ENCODE measurements around the gene ZFYVE28.

Gene ZFYVE28

DNA sequence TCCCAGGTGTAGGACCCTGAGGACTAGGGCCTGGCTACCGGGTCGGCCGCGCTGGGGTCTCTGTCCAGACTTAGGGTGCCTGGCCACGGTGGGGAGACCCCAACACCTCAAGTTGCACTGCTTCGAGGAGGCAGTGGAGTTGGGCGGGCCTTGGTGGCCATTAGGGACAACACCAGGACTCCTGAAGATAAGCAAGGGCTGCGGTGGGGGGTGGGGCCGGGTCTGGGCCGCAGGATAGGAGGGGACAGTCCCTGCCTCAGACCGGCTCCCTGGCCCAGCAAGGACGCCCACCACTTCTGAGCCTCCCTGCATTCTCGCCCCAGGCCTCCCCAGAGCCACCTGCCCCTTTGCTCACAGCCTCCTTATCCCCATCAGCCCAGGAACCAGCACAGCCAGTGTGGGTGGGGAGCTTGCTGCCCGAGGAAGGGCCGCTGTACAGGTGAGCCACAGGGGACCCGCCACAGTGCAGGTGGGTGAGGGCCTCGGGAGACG lies 151.1 kb downstream of the ZFYVE28 start:
- peaks cover 5 to 6% of the 10 kb centered on the region in 2 donors for H3K4me1 ChIP-seq (ENCODE audit: control insufficient read depth in 2 of 2, insufficient read depth in 2 of 2, low read length in 2 of 2)
- no peaks in the 10 kb centered on the region for H3K9me3 ChIP-seq (ENCODE audit: control insufficient read depth in 2 of 2, low read length in 2 of 2)
- H3K36me3 ChIP-seq (ENCODE audit: control insufficient read depth in 2 of 2, insufficient read depth in 2 of 2, low read length in 2 of 2), result peaks cover 0 to 2% of the 10 kb centered on the region in 2 donors
- H3K27me3 ChIP-seq (ENCODE audit: control insufficient read depth in 2 of 2, insufficient read depth in 2 of 2, low read length in 2 of 2), result no peaks in the 10 kb centered on the region
- H3K27ac ChIP-seq (ENCODE audit: low read depth in 2 of 2, low read length in 2 of 2), result no peak overlapping the region
- no peak overlapping the region for H3K9ac ChIP-seq (ENCODE audit: low read depth in 1 of 2, low read length in 2 of 2)
- H3K4me3 ChIP-seq (ENCODE audit: low read length in 2 of 2), result no peak overlapping the region

DNA sequence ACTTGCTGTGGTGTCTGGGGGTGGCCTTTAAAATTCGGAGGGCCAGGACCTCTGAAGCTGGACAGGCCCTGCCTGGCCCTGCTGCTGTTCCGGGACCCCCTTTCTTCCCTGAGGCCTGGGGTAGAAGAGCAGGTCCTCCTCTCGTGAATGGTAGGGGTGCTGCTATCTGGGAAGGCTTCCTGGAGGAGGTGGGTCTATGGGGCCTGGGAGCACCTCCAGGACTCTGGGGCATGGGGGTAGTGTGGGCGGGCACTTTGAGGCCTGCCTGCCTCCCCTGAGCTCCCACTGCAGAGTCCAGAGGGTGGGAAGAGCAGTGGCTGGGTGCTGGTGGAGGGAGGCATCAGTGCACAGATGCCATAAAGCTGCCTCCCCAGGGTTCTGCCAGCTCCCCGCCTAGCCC lies 151.6 kb downstream of the ZFYVE28 start:
- Histone ChIP-seq H3K36me3 (ENCODE audit: control insufficient read depth in 2 of 2, insufficient read depth in 2 of 2, low read length in 2 of 2) (no peaks in the 10 kb centered on the region), H3K27ac (ENCODE audit: low read depth in 2 of 2, low read length in 2 of 2) (no peak overlapping the region), H3K4me1 (ENCODE audit: control insufficient read depth in 2 of 2, insufficient read depth in 2 of 2, low read length in 2 of 2) (peaks cover 5 to 6% of the 10 kb centered on the region in 2 donors), H3K4me3 (ENCODE audit: low read length in 2 of 2) (no peak overlapping the region), H3K27me3 (ENCODE audit: control insufficient read depth in 2 of 2, insufficient read depth in 2 of 2, low read length in 2 of 2) (no peaks in the 10 kb centered on the region), H3K9ac (ENCODE audit: low read depth in 1 of 2, low read length in 2 of 2) (no peak overlapping the region), H3K9me3 (ENCODE audit: control insufficient read depth in 2 of 2, low read length in 2 of 2) (no peaks in the 10 kb centered on the region)

DNA sequence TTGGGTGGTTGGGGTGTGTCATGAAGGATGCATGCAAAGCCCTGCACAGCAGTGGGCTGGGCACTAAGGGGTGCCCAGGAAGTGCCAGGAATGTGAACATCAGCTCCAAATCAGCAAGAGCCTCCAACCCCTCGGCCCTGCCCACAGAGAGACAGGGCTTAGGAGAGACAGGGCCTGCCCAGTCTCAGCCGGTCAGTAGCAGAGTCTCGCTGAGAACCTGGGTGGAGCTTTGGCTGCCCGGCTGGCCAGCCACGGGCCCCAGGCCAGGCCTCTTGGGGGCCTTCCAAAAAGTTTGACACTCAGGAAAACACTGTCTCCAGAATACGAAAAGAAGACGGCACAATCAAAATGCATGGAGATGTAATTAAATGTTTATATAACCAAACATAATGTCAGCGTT lies 152.3 kb downstream of the ZFYVE28 start:
- peaks cover 5 to 6% of the 10 kb centered on the region in 2 donors for H3K4me1 ChIP-seq (ENCODE audit: control insufficient read depth in 2 of 2, insufficient read depth in 2 of 2, low read length in 2 of 2)
- H3K36me3 ChIP-seq (ENCODE audit: control insufficient read depth in 2 of 2, insufficient read depth in 2 of 2, low read length in 2 of 2), result no peaks in the 10 kb centered on the region
- H3K9me3 ChIP-seq (ENCODE audit: control insufficient read depth in 2 of 2, low read length in 2 of 2), result no peaks in the 10 kb centered on the region
- H3K27me3 ChIP-seq (ENCODE audit: control insufficient read depth in 2 of 2, insufficient read depth in 2 of 2, low read length in 2 of 2), result no peaks in the 10 kb centered on the region
- H3K27ac ChIP-seq (ENCODE audit: low read depth in 2 of 2, low read length in 2 of 2), result peak overlapping the region in 1 of 2 donors; percentile 9
- H3K9ac ChIP-seq (ENCODE audit: low read depth in 1 of 2, low read length in 2 of 2), result no peak overlapping the region
- no peak overlapping the region for H3K4me3 ChIP-seq (ENCODE audit: low read length in 2 of 2)

DNA sequence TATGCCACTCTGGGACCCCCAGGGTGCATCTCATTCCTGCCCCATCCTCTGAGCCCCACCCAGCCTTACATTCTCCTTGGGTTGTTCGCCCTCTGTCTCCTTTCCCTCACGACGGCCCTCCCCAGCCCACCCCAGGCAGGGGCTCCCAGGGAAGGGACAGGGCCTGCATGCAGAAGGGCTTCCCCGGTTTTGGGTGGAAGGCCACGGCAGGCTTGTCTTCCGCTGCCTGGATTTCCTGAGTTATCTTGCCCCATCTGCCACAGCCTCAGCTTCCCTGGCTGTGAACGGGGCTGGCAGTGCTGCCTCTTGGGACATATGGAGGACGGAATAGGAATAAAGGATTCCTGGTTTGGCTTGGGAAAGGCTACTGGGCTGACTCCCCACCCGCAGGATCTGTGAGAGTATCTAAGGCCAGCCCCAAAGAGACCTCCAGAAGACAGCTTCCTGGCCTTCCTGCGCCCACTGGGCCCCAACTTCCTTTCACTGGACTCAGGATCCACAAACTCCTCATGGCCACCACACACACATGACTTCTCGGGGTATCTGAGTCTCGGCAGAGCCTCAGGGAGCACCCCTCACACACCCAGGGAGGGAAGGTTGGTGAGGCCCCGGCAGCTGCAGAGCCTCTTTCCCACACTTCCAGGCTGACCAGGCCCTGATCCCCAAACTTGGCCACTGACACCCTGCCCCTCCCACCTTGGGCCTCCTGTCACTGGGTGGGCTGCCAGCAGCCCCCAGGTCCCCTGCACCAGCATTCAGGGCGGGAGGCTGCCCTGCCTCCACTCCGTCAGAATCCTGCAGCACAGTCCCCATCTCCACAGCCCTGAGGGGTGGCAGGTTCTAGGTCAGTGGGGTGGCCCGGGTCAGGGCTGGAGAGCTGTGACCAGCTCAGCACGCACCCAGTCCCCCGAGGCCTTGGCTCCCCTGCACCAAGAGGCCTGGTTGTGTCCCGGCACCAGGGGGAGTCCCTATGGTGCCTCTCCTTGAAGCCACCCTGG lies 153.0 kb downstream of the ZFYVE28 start:
- Histone ChIP-seq H3K27ac (ENCODE audit: low read depth in 2 of 2, low read length in 2 of 2) (peak overlapping the region in 1 of 2 donors; percentile 9), H3K27me3 (ENCODE audit: control insufficient read depth in 2 of 2, insufficient read depth in 2 of 2, low read length in 2 of 2) (no peaks in the 10 kb centered on the region), H3K4me3 (ENCODE audit: low read length in 2 of 2) (no peak overlapping the region), H3K9me3 (ENCODE audit: control insufficient read depth in 2 of 2, low read length in 2 of 2) (no peaks in the 10 kb centered on the region), H3K9ac (ENCODE audit: low read depth in 1 of 2, low read length in 2 of 2) (no peak overlapping the region), H3K36me3 (ENCODE audit: control insufficient read depth in 2 of 2, insufficient read depth in 2 of 2, low read length in 2 of 2) (no peaks in the 10 kb centered on the region), H3K4me1 (ENCODE audit: control insufficient read depth in 2 of 2, insufficient read depth in 2 of 2, low read length in 2 of 2) (peaks cover 9 to 11% of the 10 kb centered on the region in 2 donors)

DNA sequence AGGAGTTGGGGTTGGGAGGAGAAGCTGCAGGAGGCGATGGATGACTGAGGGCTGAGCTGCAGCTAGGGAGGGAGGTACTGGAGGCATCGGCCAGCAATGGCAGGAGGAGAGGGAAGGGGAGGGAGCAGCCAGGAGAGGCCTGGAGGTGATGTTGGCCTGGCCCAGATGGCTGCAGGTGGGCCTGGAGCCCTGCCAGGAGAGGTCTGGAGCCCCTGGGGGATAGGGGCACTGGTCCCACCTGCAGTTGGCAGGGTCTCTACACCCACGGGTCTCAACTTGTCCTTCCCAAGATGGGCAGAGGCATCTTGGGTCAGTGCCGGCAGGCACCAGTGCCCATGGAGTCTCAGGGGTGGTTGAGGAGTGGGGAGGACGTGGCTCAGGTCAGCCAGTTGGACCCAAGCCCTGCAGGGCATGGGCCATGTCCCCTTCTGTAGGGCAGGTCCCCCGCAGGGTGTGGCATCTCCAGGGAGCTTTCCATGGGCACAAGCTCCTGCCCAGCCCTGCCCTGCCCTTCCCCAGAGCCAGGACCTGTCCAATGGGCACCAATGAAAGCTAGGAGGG lies 153.9 kb downstream of the ZFYVE28 start:
- no peaks in the 10 kb centered on the region for H3K9me3 ChIP-seq (ENCODE audit: control insufficient read depth in 2 of 2, low read length in 2 of 2)
- H3K27ac ChIP-seq (ENCODE audit: low read depth in 2 of 2, low read length in 2 of 2), result no peak overlapping the region
- H3K9ac ChIP-seq (ENCODE audit: low read depth in 1 of 2, low read length in 2 of 2), result no peak overlapping the region
- H3K4me3 ChIP-seq (ENCODE audit: low read length in 2 of 2), result no peak overlapping the region
- peaks cover 0 to 4% of the 10 kb centered on the region in 2 donors for H3K36me3 ChIP-seq (ENCODE audit: control insufficient read depth in 2 of 2, insufficient read depth in 2 of 2, low read length in 2 of 2)
- no peaks in the 10 kb centered on the region for H3K27me3 ChIP-seq (ENCODE audit: control insufficient read depth in 2 of 2, insufficient read depth in 2 of 2, low read length in 2 of 2)
- H3K4me1 ChIP-seq (ENCODE audit: control insufficient read depth in 2 of 2, insufficient read depth in 2 of 2, low read length in 2 of 2), result peaks cover 18 to 20% of the 10 kb centered on the region in 2 donors

DNA sequence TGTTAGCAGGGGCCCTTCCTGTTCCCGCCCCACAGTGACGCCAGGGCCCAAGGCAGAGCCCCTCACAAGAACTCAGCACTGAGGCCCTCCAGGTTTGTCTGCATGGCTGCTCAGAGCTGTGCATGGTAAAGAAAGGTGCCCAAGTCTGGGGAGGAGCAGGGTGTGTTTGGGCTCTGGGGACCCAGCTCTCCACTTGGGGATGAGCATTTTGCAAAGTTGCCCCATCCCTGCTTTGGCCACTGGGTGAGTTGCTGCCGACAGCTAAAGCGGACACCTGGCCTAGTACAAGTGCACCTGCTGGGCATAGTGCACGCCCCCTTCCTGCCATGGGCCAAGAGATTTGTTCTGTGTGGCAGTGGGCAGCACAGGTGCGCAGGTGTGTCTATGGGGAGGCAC lies 154.5 kb downstream of the ZFYVE28 start:
- peaks cover 0 to 4% of the 10 kb centered on the region in 2 donors for H3K36me3 ChIP-seq (ENCODE audit: control insufficient read depth in 2 of 2, insufficient read depth in 2 of 2, low read length in 2 of 2)
- no peaks in the 10 kb centered on the region for H3K9me3 ChIP-seq (ENCODE audit: control insufficient read depth in 2 of 2, low read length in 2 of 2)
- H3K4me1 ChIP-seq (ENCODE audit: control insufficient read depth in 2 of 2, insufficient read depth in 2 of 2, low read length in 2 of 2), result peaks cover 19 to 20% of the 10 kb centered on the region in 2 donors
- H3K9ac ChIP-seq (ENCODE audit: low read depth in 1 of 2, low read length in 2 of 2), result no peak overlapping the region
- no peak overlapping the region for H3K4me3 ChIP-seq (ENCODE audit: low read length in 2 of 2)
- no peak overlapping the region for H3K27ac ChIP-seq (ENCODE audit: low read depth in 2 of 2, low read length in 2 of 2)
- H3K27me3 ChIP-seq (ENCODE audit: control insufficient read depth in 2 of 2, insufficient read depth in 2 of 2, low read length in 2 of 2), result no peaks in the 10 kb centered on the region

DNA sequence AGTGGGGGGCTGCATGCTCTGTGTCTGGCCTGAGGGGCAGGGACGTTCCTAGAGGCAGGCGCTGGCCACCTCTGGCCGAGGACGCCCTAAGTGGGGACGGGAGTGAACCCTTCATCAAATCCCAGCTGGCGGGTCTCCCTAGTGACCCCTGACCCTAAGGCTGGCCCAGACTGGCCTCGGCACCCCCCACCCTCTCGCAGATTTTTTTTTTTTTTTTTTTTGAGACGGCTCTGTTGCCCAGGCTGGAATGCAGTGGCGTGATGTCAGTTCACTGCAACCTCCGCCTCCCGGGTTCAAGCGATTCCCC lies 155.5 kb downstream of the ZFYVE28 start:
- H3K27ac ChIP-seq (ENCODE audit: low read depth in 2 of 2, low read length in 2 of 2), result peak overlapping the region; percentile 87 to 93
- H3K9ac ChIP-seq (ENCODE audit: low read depth in 1 of 2, low read length in 2 of 2), result peak overlapping the region; percentile 60 to 74
- H3K4me3 ChIP-seq (ENCODE audit: low read length in 2 of 2), result peak overlapping the region; percentile 65 to 73
- H3K4me1 ChIP-seq (ENCODE audit: control insufficient read depth in 2 of 2, insufficient read depth in 2 of 2, low read length in 2 of 2), result peaks cover 19 to 20% of the 10 kb centered on the region in 2 donors
- H3K9me3 ChIP-seq (ENCODE audit: control insufficient read depth in 2 of 2, low read length in 2 of 2), result no peaks in the 10 kb centered on the region
- no peaks in the 10 kb centered on the region for H3K27me3 ChIP-seq (ENCODE audit: control insufficient read depth in 2 of 2, insufficient read depth in 2 of 2, low read length in 2 of 2)
- H3K36me3 ChIP-seq (ENCODE audit: control insufficient read depth in 2 of 2, insufficient read depth in 2 of 2, low read length in 2 of 2), result peaks cover 0 to 9% of the 10 kb centered on the region in 2 donors

DNA sequence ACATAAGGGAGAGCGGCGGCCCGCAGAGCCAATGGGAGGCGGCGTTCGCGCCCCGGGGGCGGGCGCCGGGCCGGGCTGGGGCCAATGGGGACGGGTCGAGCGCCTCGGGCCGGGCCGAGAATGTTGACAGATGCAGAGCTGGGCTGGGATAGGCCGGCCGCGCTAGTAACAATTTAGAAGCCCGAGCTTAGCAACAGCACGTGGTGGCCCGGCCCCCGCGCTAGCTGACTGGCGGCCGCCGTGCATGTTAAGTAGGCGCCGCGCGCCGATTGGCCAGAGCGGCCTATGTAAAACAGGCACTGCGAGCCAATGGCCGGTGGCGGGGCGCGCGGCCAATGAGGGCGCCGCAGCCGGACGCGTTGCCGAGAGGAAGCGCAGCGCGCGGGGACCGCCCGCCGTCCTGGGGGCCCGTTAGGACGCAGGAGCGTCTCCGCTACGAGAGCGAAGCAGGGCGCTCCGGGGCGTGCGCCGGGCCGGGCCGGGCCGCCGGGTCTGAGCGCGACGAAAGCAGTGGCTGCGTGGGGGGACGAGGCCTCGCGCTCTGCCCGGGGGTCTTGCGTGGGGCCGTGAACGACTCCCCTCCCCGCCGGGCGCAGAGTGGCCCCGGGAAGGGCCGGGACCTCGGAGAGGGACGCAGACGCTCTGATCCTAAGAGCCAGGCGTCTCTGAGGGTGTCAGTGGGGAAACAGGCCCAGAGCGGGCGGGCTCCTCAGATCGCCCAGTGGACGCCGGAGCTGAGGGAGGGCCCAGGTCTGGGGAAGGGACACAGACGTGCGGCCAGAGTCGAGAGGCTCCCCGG lies 156.1 kb downstream of the ZFYVE28 start:
- Histone ChIP-seq H3K36me3 (ENCODE audit: control insufficient read depth in 2 of 2, insufficient read depth in 2 of 2, low read length in 2 of 2) (peaks cover 0 to 15% of the 10 kb centered on the region in 2 donors), H3K4me1 (ENCODE audit: control insufficient read depth in 2 of 2, insufficient read depth in 2 of 2, low read length in 2 of 2) (peaks cover 19 to 20% of the 10 kb centered on the region in 2 donors), H3K27me3 (ENCODE audit: control insufficient read depth in 2 of 2, insufficient read depth in 2 of 2, low read length in 2 of 2) (no peaks in the 10 kb centered on the region), H3K9ac (ENCODE audit: low read depth in 1 of 2, low read length in 2 of 2) (peak overlapping the region; percentile 60 to 74), H3K27ac (ENCODE audit: low read depth in 2 of 2, low read length in 2 of 2) (peak overlapping the region; percentile 87 to 93), H3K4me3 (ENCODE audit: low read length in 2 of 2) (peak overlapping the region; percentile 65 to 73), H3K9me3 (ENCODE audit: control insufficient read depth in 2 of 2, low read length in 2 of 2) (no peaks in the 10 kb centered on the region)

DNA sequence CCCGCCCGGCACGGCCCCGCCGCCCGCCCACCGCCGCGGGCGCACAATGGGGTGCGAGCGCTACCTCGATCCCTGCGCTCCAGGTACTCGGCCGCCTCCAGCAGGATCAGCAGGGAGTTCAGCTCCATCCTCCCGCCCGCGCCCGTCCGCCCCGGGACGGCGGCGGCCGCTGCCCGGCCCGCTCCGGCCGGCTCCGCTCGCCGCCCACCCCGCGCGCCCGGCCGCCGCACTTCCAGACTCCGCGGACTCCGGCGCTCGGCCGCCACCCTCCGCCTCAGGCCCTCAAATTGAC lies 156.6 kb downstream of the ZFYVE28 start, which contains the start of gene MXD4:
TSS of gene MXD4 (minus strand) at position 257 of the 292 bp plus-strand sequence. CDS start at position 128, 129 bp downstream.
- H3K4me3 ChIP-seq (ENCODE audit: low read length in 2 of 2), result peak within 1 kb of the TSS; percentile 74 to 77
- H3K27me3 ChIP-seq (ENCODE audit: control insufficient read depth in 2 of 2, insufficient read depth in 2 of 2, low read length in 2 of 2), result no peaks in the 10 kb centered on the region
- H3K27ac ChIP-seq (ENCODE audit: low read depth in 2 of 2, low read length in 2 of 2), result peak within 1 kb of the TSS; percentile 89 to 93
- H3K36me3 ChIP-seq (ENCODE audit: control insufficient read depth in 2 of 2, insufficient read depth in 2 of 2, low read length in 2 of 2), result peaks cover 0 to 18% of the 10 kb centered on the region in 2 donors
- peak within 1 kb of the TSS; percentile 60 to 84 for H3K9ac ChIP-seq (ENCODE audit: low read depth in 1 of 2, low read length in 2 of 2)
- H3K4me1 ChIP-seq (ENCODE audit: control insufficient read depth in 2 of 2, insufficient read depth in 2 of 2, low read length in 2 of 2), result peaks cover 19 to 20% of the 10 kb centered on the region in 2 donors
- no peaks in the 10 kb centered on the region for H3K9me3 ChIP-seq (ENCODE audit: control insufficient read depth in 2 of 2, low read length in 2 of 2)

Data from mucosa of rectum (tissue), 2 donors.